Measurements from ENCODE around the gene NTSR2. TPM values are rescaled to one million over a fixed set of nuclear protein-coding genes. Genes with fewer than 3 reads are reported as not detected.

NTSR2 gene
- total and polyA plus RNA-seq, 10 of the 15 experiments (the other 5 are each of a cell fraction or from before 2014, with no cell fraction given) = not detected

GRCh38 chr2:11667194-11667593 lies 2.8 kb downstream of the NTSR2 start:
- Histone ChIP-seq H3K79me2 (ENCODE audit: control insufficient read depth, insufficient read depth, low read length) (no peaks in the 10 kb centered on the region), H2AFZ (ENCODE audit: control insufficient read depth, low read depth, low read length) (no peak overlapping the region), H3K27me3 (replicated peaks in 1 of 2; ENCODE audit: control insufficient read depth in 2 of 2, insufficient read depth in 2 of 2, low read length in 1 of 2) (no peaks in the 10 kb centered on the region; a peak in 1 of 4 replicates), H3K4me2 (ENCODE audit: control insufficient read depth, insufficient read depth) (no peak overlapping the region), H3K4me1 (ENCODE audit: control insufficient read depth, insufficient read depth, low read length) (no peaks in the 10 kb centered on the region), H3K36me3 (ENCODE audit: control insufficient read depth in 2 of 2, insufficient read depth in 2 of 2, low read length in 1 of 2) (no peaks in the 10 kb centered on the region), H3K27ac (ENCODE audit: control insufficient read depth, insufficient read depth) (no peak overlapping the region), H4K20me1 (ENCODE audit: control insufficient read depth, insufficient read depth) (no peaks in the 10 kb centered on the region), H3K4me3 (no peak overlapping the region), H3K9me3 (replicated peaks; ENCODE audit: control insufficient read depth, insufficient read depth, low read length) (no peaks in the 10 kb centered on the region; the same call in 2 of the 3 replicates), H3K9ac (ENCODE audit: control insufficient read depth, insufficient read depth, low read length) (no peak overlapping the region)
- POLR2A ChIA-PET = no interaction called here
- SMC1A ChIA-PET (ENCODE audit: uncharacterized antibody, unreplicated experiment) = interaction anchor here (0.6 kb wide), 1 partner anchor 506 kb away, joined by 3 read pairs; no protein-coding TSS in a partner anchor
- no peak for FAIRE-seq
- in situ Hi-C loops (cut with MboI) (no loop called here), intact Hi-C loops (cut with micrococcal nuclease; ENCODE audit: unreplicated experiment) (no loop called here)
- 0% methylated on average over 3 of the region's 3 CpGs for WGBS (ENCODE audit: insufficient coverage, insufficient replicate concordance, low lambda C conversion rate, missing lambda C conversion rate)
- no TSS peak for BruUV-seq (replicated peaks)
- CTCF ChIA-PET = no interaction called here
- DNase-seq (ENCODE audit: low read depth, low spot score) = no peak
- RAD21 ChIA-PET (ENCODE audit: unreplicated experiment) = no interaction called here
- ATAC-seq = no peak
- TF ChIP-seq RUNX3 (IDR thresholded peaks at IDR 0.05; ENCODE audit: low read length) (no peak), FOXM1 (IDR thresholded peaks at IDR 0.05; ENCODE audit: low read depth, low read length) (no peak), SPI1 (IDR thresholded peaks at IDR 0.05; ENCODE audit: borderline replicate concordance, insufficient read depth, low read depth, low read length) (no peak), NFYB (IDR thresholded peaks at IDR 0.05; ENCODE audit: insufficient read depth, low read depth, low read length) (no peak), ELK1 (IDR thresholded peaks at IDR 0.05; ENCODE audit: low read depth, low read length) (no peak), SMAD5 (IDR thresholded peaks at IDR 0.05; ENCODE audit: low read depth) (no peak), RAD21 (IDR thresholded peaks at IDR 0.05; ENCODE audit: insufficient read depth, low read depth, low read length) (no peak), POLR2AphosphoS2 (IDR thresholded peaks at IDR 0.05; ENCODE audit: low read depth, low read length) (no peak), HDAC2 (IDR thresholded peaks at IDR 0.05) (no peak), TAF1 (IDR thresholded peaks at IDR 0.05; ENCODE audit: borderline replicate concordance, low read depth, low read length) (no peak), SREBF2 (IDR thresholded peaks at IDR 0.05; ENCODE audit: low read length) (no peak), RELA (IDR thresholded peaks at IDR 0.05; ENCODE audit: borderline replicate concordance, partially characterized antibody) (no peak), BCL3 (IDR thresholded peaks at IDR 0.05; ENCODE audit: borderline replicate concordance, insufficient read depth, low read depth, low read length, poor library complexity, severe bottlenecking) (no peak), BHLHE40 (IDR thresholded peaks at IDR 0.05; ENCODE audit: borderline replicate concordance in 1 of 2, low read depth in 2 of 2, low read length in 1 of 2) (no peak), PML (IDR thresholded peaks at IDR 0.05; ENCODE audit: low read length) (no peak), ETV6 (conservative IDR thresholded peaks at IDR 0.05 in 1 of 2, IDR thresholded peaks at IDR 0.05 in 1 of 2; ENCODE audit: borderline replicate concordance in 1 of 2, low read depth in 1 of 2) (no peak), ZBED1 (IDR thresholded peaks at IDR 0.05; ENCODE audit: borderline replicate concordance) (no peak), CUX1 (IDR thresholded peaks at IDR 0.05; ENCODE audit: insufficient replicate concordance, low read depth, low read length) (no peak)
